Trophoblast cell (in vitro differentiated cells and primary cell): ENCODE results near the gene MYDGF.
A peak's percentile ranks its signal among the peaks of the same experiment; 100 is the strongest.
"Not testable (repeated sequence)": the region's sequence is repeated elsewhere in the genome, so short reads cannot be mapped to it uniquely, and the experiment has no call there.

Source experiments
- DNase-seq, 2 donors: peaks; one replicate each; pipeline ENCODE4 v3.0.0-alpha.2; 2016
- H2AFZ ChIP-seq: 2 replicates; pipeline ENCODE4 v1.6.1; 2013; ENCODE audit warnings: low read length, moderate library complexity, mild to moderate bottlenecking; ENCODE audit not compliant: insufficient read depth, poor library complexity
- H2AK5ac ChIP-seq: 2 replicates; pipeline ENCODE4 v1.6.1; 2013; ENCODE audit warnings: mild to moderate bottlenecking, low read length
- H2BK120ac ChIP-seq: 2 replicates; pipeline ENCODE4 v1.6.1; 2013; ENCODE audit warnings: low read length, mild to moderate bottlenecking, moderate library complexity; ENCODE audit not compliant: insufficient read depth, poor library complexity
- H2BK12ac ChIP-seq: 2 replicates; pipeline ENCODE4 v1.6.1; 2013; ENCODE audit warnings: mild to moderate bottlenecking, low read length, moderate library complexity
- H2BK5ac ChIP-seq: 2 replicates; pipeline ENCODE4 v1.6.1; 2013; ENCODE audit warnings: low read length, low read depth, moderate library complexity, mild to moderate bottlenecking; ENCODE audit not compliant: poor library complexity
- H3K14ac ChIP-seq: 2 replicates; pipeline ENCODE4 v1.6.1; 2013; ENCODE audit warnings: mild to moderate bottlenecking, low read length
- H3K18ac ChIP-seq: 2 replicates; pipeline ENCODE4 v1.6.1; 2013; ENCODE audit warnings: mild to moderate bottlenecking, low read length
- H3K23ac ChIP-seq: 2 replicates; pipeline ENCODE4 v1.6.1; 2013; ENCODE audit warnings: low read length
- H3K27ac ChIP-seq: 2 replicates; pipeline ENCODE4 v1.5.1; 2013; ENCODE audit warnings: low read depth, mild to moderate bottlenecking, inconsistent platforms, low read length, moderate library complexity
- H3K27me3 ChIP-seq: 2 replicates; pipeline ENCODE4 v1.6.1; 2013; ENCODE audit warnings: inconsistent platforms, mild to moderate bottlenecking, low read length, moderate library complexity; ENCODE audit not compliant: insufficient read depth
- H3K36me3 ChIP-seq, 2 experiments: 1 replicate in 1 of 2; 2 replicates in 1 of 2; pipeline ENCODE4 v1.6.1; 2013; ENCODE audit warnings: low read length in 2 of 2, mild to moderate bottlenecking in 2 of 2, moderate library complexity in 1 of 2; ENCODE audit not compliant: insufficient read depth in 2 of 2, control insufficient read depth in 1 of 2
- H3K4ac ChIP-seq: 2 replicates; pipeline ENCODE4 v1.6.1; 2013; ENCODE audit warnings: low read depth, mild to moderate bottlenecking, low read length, moderate library complexity
- H3K4me1 ChIP-seq, 2 experiments: 1 replicate in 1 of 2; 2 replicates in 1 of 2; pipeline ENCODE4 v1.6.1; 2013; ENCODE audit warnings: low read length in 2 of 2, mild to moderate bottlenecking in 2 of 2, moderate library complexity in 1 of 2; ENCODE audit not compliant: insufficient read depth in 2 of 2, control insufficient read depth in 1 of 2
- H3K4me2 ChIP-seq: 2 replicates; pipeline ENCODE4 v1.6.1; 2013; ENCODE audit warnings: inconsistent platforms, mild to moderate bottlenecking, low read length, moderate library complexity
- H3K4me3 ChIP-seq: 2 replicates; pipeline ENCODE4 v1.5.1; 2013; ENCODE audit warnings: mild to moderate bottlenecking, low read depth, low read length, inconsistent platforms
- H3K79me1 ChIP-seq: one replicate; pipeline ENCODE4 v1.6.1; 2013; ENCODE audit warnings: low read length
- H3K79me2 ChIP-seq: 2 replicates; pipeline ENCODE4 v1.6.1; 2013; ENCODE audit warnings: low read length, mild to moderate bottlenecking; ENCODE audit not compliant: control insufficient read depth, insufficient read depth, poor library complexity
- H3K9ac ChIP-seq: 2 replicates; pipeline ENCODE4 v1.6.1; 2013; ENCODE audit warnings: mild to moderate bottlenecking, low read length
- H3K9me3 ChIP-seq: 2 replicates; pipeline ENCODE4 v1.6.1; 2013; ENCODE audit warnings: low read depth, mild to moderate bottlenecking, control low read depth, inconsistent platforms, low read length; ENCODE audit not compliant: insufficient read depth
- H4K12ac ChIP-seq: 2 replicates; pipeline ENCODE4 v1.6.1; 2013; ENCODE audit warnings: low read depth, mild to moderate bottlenecking, low read length, moderate library complexity
- H4K8ac ChIP-seq: 2 replicates; pipeline ENCODE4 v1.6.1; 2013; ENCODE audit warnings: low read depth, mild to moderate bottlenecking, low read length, moderate library complexity
- H4K91ac ChIP-seq: one replicate; pipeline ENCODE4 v1.6.1; 2013; ENCODE audit warnings: low read depth, mild to moderate bottlenecking, low read length, moderate library complexity
- WGBS: extraction: QIAGEN DNeasy Blood & Tissue Kit; methylation state at CpG from one replicate; pipeline ENCODE4 v1.1.7; 2013; ENCODE audit warnings: missing lambda C conversion rate; ENCODE audit not compliant: insufficient read length, insufficient coverage; ENCODE audit errors: extremely low coverage; 5-methylcytosine and 5-hydroxymethylcytosine counted together

MYDGF gene

DNA sequence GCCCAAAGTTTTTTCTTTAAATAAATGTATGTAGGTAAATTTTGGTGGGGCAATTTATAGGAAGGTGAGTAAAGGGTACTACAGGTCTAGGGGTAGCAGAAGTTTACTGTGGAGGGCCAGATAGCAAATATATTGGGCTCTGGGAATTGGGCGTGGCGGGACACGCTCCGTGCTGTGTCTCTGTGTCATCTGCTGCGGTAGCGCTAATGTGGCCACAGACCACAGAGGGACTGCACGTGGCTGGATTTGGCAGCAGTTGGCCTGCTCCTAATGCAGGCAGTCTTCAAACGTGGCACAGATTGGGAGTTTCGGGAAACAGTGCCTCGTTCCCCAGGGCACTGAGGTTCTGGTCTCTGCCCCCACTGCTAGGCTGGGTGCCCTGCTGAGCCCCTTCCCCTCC, 16.6 kb upstream of the MYDGF start:
- Histone ChIP-seq H2AK5ac (no peak overlapping the region), H3K27me3 (no peaks in the 10 kb centered on the region), H3K14ac (no peak overlapping the region), H3K4me1 (no peaks in the 10 kb centered on the region), H4K91ac (no peak overlapping the region), H3K36me3 (peaks cover 80 to 82% of the 10 kb centered on the region in 2 experiments), H3K79me1 (no peaks in the 10 kb centered on the region), H3K23ac (no peak overlapping the region), H2AFZ (no peak overlapping the region), H3K18ac (no peak overlapping the region), H3K9ac (no peak overlapping the region), H3K4ac (no peak overlapping the region), H3K9me3 (no peaks in the 10 kb centered on the region), H3K79me2 (no peaks in the 10 kb centered on the region), H3K4me2 (no peak overlapping the region), H4K12ac (no peak overlapping the region), H3K4me3 (no peak overlapping the region), H4K8ac (no peak overlapping the region), H2BK5ac (no peak overlapping the region), H2BK120ac (no peak overlapping the region), H2BK12ac (no peak overlapping the region), H3K27ac (no peak overlapping the region)
- WGBS = no CpG with 5 or more reads among the region's 10 CpGs
- DNase-seq = no peak

DNA sequence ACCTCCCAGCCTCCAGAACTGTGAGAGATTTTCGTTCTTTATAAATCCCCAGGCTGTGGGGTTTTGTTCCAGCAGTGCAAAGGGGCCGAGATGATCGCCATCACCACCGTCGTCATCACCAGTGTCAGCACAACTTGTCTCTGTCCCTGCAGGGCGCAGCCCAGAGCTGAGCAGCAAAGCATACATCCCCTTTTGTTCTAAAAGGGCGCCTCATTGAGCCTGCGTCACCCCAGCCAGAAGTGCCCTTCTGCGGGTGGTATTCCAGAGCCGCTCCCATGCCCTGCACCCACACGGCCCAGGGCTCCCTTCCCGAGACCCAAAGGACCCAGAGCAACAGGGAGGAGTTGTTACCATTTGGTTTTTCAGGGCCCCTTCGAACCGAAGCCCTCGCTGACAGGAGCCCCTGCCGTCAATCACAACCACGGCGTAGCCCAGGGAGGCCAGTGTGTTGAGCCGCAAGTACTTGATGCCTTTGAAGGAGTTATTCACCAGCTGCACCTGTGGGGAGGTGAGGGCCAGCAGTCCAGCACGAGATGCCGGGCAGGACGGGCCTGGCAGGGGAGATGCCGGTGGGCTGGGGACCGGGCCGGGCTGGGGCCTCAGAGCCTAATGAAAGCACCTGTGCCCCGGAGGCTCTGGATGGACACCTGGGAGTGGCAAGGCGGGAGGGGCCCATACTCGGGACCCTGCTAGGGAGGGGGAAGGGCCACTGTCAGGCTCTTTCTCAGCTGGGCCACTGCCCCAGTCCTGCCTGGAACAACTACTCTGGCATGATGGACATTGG, 14.4 kb upstream of the MYDGF start:
- no CpG with 5 or more reads among the region's 28 CpGs for WGBS
- H3K14ac ChIP-seq = no peak overlapping the region
- no peak overlapping the region for H4K8ac ChIP-seq
- no peaks in the 10 kb centered on the region for H3K79me2 ChIP-seq
- peaks cover 72 to 75% of the 10 kb centered on the region in 2 experiments for H3K36me3 ChIP-seq
- H3K9me3 ChIP-seq = no peaks in the 10 kb centered on the region
- no peak overlapping the region for H2BK12ac ChIP-seq
- H3K27ac ChIP-seq = no peak overlapping the region
- H2BK5ac ChIP-seq = no peak overlapping the region
- H3K27me3 ChIP-seq = no peaks in the 10 kb centered on the region
- no peaks in the 10 kb centered on the region for H3K79me1 ChIP-seq
- H3K4me2 ChIP-seq = no peak overlapping the region
- no peak overlapping the region for H2BK120ac ChIP-seq
- no peak overlapping the region for H3K4me3 ChIP-seq
- no peak overlapping the region for H3K9ac ChIP-seq
- H3K4me1 ChIP-seq = no peaks in the 10 kb centered on the region
- H3K4ac ChIP-seq = no peak overlapping the region
- H3K18ac ChIP-seq = no peak overlapping the region
- H4K12ac ChIP-seq = no peak overlapping the region
- H4K91ac ChIP-seq = no peak overlapping the region
- H2AK5ac ChIP-seq = no peak overlapping the region
- H2AFZ ChIP-seq = no peak overlapping the region
- no peak for DNase-seq
- no peak overlapping the region for H3K23ac ChIP-seq

DNA sequence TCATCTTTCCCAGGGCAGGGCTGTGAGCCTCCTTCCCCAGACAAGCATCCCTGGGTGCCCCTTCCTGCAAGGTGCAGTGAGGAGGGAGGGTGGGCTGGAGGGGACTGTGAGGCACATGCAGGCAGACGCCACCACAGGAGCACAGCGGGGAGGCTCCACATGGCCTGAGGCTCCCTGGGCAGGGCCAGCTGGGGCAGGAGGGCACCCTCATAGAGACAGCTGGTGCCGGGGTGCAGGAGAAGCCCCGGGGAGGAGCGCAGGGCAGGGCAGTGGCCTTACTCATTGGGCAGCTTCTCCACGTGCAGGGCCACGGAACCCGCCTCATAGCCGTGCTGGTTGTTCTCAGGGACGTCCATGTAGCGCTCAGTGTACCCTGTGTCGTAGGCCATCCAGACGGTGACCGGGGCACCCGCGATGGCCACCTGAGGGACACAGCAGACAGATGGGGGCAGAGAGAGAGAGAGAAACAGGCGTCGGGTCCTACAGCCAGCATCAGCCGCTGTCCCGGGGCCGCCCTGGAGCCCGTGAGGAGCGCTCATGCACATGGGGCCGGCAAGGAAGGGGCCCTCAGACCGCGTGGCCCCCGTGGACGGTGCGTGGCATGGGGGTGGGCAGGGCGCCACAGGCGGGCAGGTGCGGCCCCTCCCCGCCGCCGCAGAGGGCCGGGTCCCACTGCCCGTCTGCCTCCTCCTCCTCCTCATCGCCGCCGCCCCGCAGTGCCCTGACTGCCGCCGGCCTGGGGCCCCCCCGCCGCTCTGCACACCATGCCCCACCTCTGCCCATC, 12.5 kb upstream of the MYDGF start:
- Histone ChIP-seq H4K12ac (no peak overlapping the region), H3K9ac (no peak overlapping the region), H3K27ac (no peak overlapping the region), H3K9me3 (no peaks in the 10 kb centered on the region), H2BK120ac (no peak overlapping the region), H3K14ac (no peak overlapping the region), H2BK12ac (no peak overlapping the region), H3K4ac (no peak overlapping the region), H2AFZ (no peak overlapping the region), H3K79me1 (no peaks in the 10 kb centered on the region), H3K79me2 (no peaks in the 10 kb centered on the region), H4K8ac (no peak overlapping the region), H3K4me1 (no peaks in the 10 kb centered on the region), H2AK5ac (no peak overlapping the region), H3K23ac (no peak overlapping the region), H4K91ac (no peak overlapping the region), H3K36me3 (peaks cover 68 to 71% of the 10 kb centered on the region in 2 experiments), H2BK5ac (no peak overlapping the region), H3K18ac (no peak overlapping the region), H3K4me2 (no peak overlapping the region), H3K4me3 (peak overlapping the region; percentile 39), H3K27me3 (no peaks in the 10 kb centered on the region)
- WGBS = no CpG with 5 or more reads among the region's 45 CpGs
- DNase-seq = no peak

DNA sequence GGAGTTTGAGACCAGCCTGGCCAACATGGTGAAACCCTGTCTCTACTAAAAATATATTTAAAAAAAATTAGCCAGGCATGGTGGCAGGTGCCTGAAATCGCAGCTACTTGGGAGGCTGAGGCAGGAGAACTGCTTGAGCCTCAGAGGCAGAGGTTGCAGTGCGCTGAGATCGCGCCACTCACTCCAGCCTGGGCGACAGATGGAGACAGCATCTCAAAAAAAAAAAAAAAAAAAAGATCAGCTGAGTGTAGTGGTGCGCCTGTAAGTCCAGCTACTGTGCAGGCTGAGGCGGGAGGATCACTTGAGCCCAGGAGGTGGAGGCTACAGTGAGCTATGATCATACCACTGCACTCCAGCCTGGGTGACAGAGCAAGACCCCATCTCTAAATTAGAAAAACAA, 9.9 kb upstream of the MYDGF start:
- H2BK5ac ChIP-seq, H2BK12ac ChIP-seq, H3K18ac ChIP-seq, H3K4me2 ChIP-seq, H3K9me3 ChIP-seq, H3K27me3 ChIP-seq, H4K12ac ChIP-seq, H4K8ac ChIP-seq, H3K9ac ChIP-seq, H2AFZ ChIP-seq, H3K4me1 ChIP-seq, H3K23ac ChIP-seq, H3K4ac ChIP-seq, H2BK120ac ChIP-seq, DNase-seq, H3K27ac ChIP-seq, H3K4me3 ChIP-seq, H3K79me1 ChIP-seq, H3K14ac ChIP-seq, H3K79me2 ChIP-seq, H2AK5ac ChIP-seq, H4K91ac ChIP-seq: not testable (repeated sequence)
- peaks cover 65 to 69% of the 10 kb centered on the region in 2 experiments for H3K36me3 ChIP-seq
- WGBS = no CpG with 5 or more reads among the region's 7 CpGs
